ENCODE measurements around the gene YPEL3.

Gene YPEL3

GRCh38 chr16:30090610-30091331, 5.2 kb downstream of the YPEL3 start:
- DNase-seq (ENCODE audit: low spot score): no peak

- no peak for DNase-seq (ENCODE audit: low spot score)
Measured at GRCh38 chr16:30088832-30089624, 7.0 kb downstream of the YPEL3 start.

GRCh38 chr16:30088237-30088831, 7.7 kb downstream of the YPEL3 start:
- DNase-seq (ENCODE audit: low spot score): no peak

GRCh38 chr16:30087181-30087898, 8.7 kb downstream of the YPEL3 start:
- no peak for DNase-seq (ENCODE audit: low spot score)

GRCh38 chr16:30086291-30087140, 9.5 kb downstream of the YPEL3 start:
- no peak for DNase-seq (ENCODE audit: low spot score)

GRCh38 chr16:30085820-30086219, 10.2 kb downstream of the YPEL3 start:
- no peak for DNase-seq (ENCODE audit: low spot score)

GRCh38 chr16:30085247-30085646, 10.8 kb downstream of the YPEL3 start:
- DNase-seq (ENCODE audit: low spot score): no peak

DNA sequence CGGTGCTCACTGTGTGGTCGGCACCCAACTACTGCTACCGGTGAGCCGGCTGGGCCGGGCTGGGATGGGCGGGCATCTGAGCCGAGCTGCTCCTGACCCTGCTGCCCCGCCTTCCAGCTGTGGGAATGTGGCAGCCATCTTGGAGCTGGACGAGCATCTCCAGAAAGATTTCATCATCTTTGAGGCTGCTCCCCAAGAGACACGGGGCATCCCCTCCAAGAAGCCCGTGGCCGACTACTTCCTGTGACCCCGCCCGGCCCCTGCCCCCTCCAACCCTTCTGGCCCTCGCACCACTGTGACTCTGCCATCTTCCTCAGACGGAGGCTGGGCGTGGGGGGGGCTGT, 11.2 kb downstream of the YPEL3 start:
- no peak for DNase-seq (ENCODE audit: low spot score)

DNA sequence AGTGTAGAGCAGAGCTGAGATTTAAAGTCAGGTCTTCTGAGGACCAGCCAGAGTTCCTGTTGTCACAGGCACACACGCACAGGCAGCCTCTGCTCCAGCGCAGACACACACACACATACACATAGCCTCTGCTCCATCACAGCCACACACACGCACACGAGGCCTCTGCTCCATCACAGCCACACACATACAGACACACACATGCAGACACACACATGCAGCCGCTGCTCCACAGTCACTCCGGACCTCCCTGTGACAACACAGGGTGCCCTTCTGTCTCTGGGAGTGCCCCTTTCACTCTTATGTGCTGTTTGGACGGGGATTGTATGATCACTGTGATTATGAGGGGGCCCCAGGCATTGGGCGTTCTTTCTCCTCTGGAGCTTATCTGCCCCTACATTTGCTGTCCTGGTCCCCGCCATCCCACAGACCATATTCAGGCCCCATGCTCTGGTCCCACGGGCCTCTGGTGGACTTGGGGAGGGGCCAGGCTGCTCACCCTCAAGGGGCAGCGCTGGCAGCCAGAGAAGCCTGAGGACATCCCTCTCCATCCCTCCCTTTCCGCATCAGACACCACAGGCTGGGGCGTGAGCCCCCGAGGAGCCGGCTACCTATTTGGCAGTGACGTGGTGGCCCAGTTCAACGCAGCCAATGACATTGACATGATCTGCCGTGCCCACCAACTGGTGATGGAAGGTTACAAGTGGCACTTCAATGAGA, 11.8 kb downstream of the YPEL3 start:
- DNase-seq (ENCODE audit: low spot score): no peak

DNA sequence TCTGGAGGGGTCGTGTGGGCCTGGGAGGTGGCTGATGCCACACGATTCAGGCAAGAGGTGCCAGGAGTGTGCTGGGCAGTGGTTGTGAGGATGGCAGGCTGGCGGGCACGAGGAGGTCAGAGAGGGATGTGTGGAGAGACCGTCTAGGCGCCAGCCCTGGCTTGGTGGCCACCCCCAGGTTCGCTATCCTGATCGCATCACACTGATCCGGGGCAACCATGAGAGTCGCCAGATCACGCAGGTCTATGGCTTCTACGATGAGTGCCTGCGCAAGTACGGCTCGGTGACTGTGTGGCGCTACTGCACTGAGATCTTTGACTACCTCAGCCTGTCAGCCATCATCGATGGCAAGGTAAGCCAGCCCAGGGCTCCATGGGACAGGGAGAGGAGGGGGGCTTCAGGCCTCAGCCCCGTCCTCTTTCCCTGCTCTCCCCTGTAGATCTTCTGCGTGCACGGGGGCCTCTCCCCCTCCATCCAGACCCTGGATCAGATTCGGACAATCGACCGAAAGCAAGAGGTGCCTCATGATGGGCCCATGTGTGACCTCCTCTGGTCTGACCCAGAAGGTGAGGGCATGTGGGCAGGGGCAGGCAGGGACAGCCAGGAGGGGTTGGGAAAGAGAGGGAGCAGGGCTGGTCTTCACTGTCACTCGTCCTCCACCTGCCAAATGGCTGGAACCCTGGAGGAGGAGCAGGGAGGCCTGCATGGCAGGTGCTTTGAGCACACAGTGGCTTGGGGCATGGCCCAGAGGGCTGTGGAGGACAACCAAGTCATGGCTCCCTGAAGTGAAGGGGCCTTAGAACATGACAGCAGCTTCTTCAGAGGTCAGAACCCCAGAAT, 12.6 kb downstream of the YPEL3 start:
- DNase-seq (ENCODE audit: low spot score): no peak

- DNase-seq (ENCODE audit: low spot score): no peak
Measured at GRCh38 chr16:30082545-30083090, 13.4 kb downstream of the YPEL3 start.

GRCh38 chr16:30079480-30079879, 16.5 kb downstream of the YPEL3 start:
- no peak for DNase-seq (ENCODE audit: low spot score)

DNA sequence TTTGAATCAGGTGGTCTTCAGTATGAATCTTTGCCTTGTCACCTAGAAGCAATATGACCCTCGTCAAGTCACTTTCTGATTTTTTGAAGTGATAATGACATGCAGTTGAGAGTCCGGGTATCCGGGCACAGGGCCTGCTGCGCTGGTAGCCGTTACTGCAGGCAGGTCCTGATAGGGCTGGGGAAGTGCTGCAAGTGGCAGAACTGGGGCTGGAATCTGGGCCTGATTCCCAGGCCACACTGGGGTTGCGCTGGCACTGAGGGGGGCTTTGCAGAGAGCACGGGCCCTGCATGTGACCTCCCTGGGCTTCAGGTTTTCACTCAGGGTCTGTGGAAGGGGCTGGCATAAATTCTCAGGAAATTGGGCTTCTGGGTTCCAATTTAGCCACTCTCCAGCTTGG, 17.3 kb downstream of the YPEL3 start:
- no peak for DNase-seq (ENCODE audit: low spot score)

- no peak for DNase-seq (ENCODE audit: low spot score)
Measured at GRCh38 chr16:30077656-30078055, 18.4 kb downstream of the YPEL3 start.

- no peak for DNase-seq (ENCODE audit: low spot score)
Measured at GRCh38 chr16:30076276-30076791, 19.7 kb downstream of the YPEL3 start.

DNA sequence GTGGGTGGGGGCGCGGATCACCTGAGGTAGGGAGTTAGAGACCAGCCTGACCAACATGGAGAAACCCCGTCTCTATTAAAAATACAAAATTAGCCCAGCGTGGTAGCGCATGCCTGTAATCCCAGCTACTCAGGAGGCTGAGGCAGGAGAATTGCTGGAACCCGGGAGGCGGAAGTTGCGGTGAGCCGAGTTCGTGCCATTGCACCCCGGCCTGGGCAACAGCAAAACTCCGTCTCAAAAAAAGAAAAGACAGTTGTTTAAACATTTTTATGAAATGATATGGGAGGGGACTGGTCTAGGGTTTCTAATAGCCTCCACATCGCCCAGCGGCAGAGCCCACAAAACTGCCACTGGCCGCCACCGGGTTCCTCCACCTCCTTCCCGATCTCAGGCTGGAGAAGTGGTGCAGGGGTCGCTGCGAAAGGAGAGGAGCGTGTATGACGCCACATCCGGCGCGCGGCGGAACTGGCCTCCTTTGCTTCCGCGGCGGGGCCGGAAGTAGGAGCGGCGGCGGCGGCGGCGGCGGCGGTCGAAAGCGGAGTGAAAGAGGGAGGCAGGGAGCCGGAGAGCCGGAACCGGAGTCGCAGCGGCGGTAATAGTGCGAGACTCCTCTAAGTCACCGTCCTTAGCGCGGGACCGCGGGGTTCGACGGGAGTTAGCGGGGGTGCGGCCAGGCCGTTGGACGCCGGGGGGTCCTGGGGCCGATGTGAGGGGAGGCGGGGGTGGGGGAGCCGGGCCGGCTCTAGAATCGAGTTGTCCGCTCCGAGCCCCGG, 20.3 kb downstream of the YPEL3 start, which contains the start of gene PPP4C:
PPP4C (plus strand) TSS at position 492 of the 773 bp plus-strand sequence. CDS start 384 bp downstream, outside the sequence.
- peak; percentile 84 for DNase-seq (ENCODE audit: low spot score)

DNA sequence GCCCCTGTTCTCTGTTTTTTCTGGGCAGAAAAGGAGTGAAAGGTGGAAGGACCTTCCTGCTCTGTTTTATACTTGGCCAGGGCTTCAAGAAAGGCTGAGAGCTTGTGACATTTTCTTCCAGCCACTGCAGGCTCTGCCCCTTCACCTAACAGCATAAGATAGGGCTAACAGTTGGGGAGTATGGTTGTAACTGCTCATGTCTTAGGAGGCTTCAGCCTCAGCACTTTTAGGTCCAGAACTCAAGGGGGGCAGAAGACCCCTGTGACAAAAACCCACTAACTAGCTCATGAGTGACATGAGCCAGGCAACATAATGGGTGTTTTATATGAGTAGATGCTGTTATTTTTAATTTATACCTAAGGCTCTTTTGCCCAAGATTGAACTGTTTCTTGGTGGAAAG, 25.5 kb downstream of the YPEL3 start:
- DNase-seq (ENCODE audit: low spot score): no peak

GRCh38 chr16:30069611-30070462, 26.2 kb downstream of the YPEL3 start:
- no peak for DNase-seq (ENCODE audit: low spot score)
